GM18520 (cell line): ENCODE measurements around the gene SLC31A2.
"Not testable (repeated sequence)": the region's sequence is repeated elsewhere in the genome, so short reads cannot be mapped to it uniquely, and the experiment has no call there.

Experiments
- ATAC-seq: cut with Tn5 transposase; IDR thresholded peaks from one replicate; pipeline ENCODE4 v1.9.1; 2021; ENCODE audit not compliant: unreplicated experiment

The SLC31A2 gene

DNA sequence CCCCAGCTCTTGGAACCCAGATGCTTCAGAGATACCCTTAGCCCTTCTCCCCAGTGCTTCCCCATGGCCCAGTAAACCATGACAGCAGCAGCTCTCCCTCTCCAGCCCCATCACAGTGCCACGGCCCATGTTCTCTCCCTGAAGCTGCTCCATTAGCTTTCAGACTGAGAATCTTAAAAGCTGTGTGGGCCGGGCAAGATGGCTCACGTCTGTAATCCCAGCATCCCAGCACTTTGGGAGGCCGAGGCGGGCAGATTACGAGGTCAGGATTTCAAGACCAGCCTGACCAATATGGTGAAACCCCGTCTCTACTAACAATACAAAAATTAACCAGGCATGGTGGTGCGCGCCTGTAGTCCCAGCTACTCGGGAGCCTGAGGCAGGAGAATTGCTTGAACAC, 1.2 kb upstream of the SLC31A2 start:
- not testable (repeated sequence) for ATAC-seq

DNA sequence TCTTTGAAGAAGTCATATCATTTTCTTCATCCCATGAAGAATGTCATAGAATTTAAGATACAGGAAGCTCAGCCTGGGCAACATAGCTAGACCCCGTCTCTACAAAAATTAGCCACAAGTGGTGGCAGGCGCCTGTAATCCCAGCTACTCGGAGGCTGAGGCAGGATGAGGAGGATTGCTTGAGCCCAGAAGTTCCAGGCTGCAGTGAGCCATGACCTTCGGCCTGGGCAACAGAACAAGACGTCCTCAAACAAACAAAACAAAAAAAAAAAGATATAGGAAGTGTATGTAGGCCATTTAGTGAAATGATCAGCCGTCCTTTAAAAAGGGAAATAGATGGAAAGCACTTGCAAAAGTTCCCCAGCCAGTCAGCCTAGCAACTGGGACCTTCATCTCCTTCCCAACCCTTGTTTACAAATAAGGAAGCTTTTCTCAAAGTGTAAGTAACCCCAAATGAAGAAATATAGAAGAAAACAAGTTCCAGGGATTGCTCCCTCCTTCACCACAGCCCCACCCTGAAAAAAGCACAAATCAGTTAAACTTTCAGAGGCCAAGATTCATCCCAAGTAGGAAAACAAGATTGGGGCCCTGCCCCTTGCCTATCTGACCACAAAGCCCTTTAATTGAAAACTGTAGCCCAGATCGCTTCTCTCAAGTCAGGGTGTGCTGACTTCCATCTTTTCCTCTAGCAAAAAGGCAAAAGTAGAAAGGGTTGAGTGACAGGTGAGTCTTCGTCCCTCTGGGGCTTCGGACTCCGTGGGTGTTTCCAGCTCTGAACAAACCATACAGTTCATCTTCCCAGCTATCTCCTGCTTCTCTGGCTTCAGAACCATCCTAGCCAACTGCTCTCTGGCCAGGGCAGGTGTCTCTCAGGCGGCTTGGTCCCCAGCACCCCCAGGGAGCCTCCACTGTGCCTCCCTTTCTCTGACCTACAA, 1.2 kb downstream of the SLC31A2 start:
- no peak for ATAC-seq

DNA sequence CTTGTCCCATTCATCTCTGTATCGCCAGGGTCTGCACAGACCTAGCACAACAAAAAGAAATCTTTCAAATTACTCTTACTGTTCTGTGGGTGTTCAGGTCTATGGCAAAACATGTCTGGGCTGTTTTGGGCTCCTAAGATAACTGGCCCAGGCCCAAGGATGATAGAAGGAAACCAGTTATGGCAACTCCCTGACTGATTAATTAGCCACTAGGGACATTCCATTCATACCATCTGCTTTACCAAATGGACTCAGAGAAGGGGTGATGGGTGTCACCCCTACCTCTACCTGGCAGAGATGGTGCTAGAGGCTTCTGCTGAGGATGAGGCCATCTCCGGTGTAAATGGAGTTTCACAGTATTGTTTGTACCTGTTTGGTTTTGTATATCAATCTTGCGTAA, 1.9 kb downstream of the SLC31A2 start:
- ATAC-seq = no peak

DNA sequence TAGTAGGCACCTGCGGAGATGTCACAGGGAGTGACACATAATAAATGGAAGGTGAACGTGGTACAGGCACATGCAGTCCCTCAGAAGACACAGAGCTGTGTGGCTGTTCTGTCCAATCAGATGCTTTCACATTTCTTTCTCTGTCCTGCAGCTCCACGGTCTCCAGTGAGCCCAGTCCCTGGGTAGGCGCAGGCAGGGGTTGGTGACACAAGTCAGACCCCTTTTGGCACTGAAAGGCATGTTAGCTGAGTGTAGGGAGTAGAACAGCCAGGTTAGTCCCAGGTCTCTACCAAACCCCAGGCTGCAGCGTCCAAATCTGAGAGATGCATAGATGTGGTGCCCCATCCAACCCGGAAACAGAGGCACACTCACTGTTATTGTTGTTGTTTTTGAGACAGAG, 2.8 kb downstream of the SLC31A2 start:
- ATAC-seq = no peak

DNA sequence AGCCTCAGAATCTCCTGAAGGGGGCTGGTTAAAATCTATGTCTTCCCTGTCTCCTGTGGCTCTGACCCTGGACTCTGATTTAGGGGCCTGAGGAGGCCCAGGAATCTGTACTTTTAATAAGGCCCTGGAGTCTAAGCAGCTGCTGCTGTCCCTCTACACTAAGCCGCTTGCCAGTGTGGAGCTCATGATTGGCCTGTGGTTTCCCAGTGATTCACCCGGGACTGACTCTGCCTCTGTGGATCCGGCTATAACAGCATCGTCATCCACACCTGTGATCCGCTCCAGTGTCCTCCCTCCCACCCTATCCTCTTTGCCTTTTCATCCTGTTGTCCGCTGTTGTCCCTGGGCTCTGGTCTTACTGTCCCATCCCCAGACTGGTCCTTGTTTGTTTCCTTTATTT, 3.7 kb downstream of the SLC31A2 start:
- ATAC-seq = no peak

DNA sequence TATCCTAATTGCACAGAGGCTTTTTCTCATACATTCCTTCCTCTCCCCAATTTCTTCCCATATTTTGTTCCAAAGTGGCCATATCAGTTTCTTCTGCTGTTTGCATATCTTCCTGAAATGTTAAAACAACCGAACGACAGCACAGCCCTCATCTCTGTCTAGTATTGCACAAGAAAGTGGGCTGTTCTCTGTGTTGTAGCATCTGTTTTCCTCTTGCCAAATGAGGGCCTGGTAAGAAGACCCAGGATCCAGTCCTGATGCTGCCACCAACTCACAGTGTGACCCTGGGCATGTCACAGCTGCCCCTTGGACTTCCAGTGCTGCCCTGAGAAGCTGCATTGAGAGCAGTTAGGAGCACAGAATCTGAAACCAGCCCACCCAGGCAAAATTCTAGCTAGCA, 4.1 kb downstream of the SLC31A2 start:
- no peak for ATAC-seq

DNA sequence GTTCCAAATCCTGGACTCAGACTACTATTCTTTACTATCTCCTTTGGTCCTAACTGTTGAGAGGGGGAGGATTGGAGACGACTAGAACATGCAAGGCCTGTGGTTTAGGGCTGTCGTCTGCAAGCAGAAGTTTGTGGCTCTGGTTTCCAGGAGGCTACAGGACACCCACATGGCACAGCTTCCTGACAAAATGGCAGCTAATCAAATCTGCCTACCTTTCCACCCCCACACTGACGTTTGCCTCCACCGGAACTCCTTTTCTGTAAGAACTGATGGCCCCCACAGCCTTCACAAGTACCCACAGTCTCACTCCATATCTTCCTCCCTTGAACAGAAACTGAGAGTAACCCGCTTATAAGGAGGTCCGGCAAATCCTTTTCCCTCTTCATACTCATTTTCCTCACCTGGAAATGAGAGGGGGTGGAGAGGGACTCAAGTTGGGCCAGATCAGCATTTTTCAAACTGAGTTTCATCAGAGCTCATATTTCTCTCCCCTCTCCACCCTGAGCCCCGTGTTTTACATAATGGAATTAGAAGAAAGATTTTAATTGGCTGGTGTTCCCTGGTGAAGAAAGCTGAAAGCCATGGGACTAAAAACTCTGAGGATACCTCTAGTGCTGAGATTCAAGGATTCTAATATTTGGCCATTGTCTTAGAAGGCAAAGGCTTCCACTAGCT, 5.2 kb downstream of the SLC31A2 start:
- ATAC-seq = no peak

DNA sequence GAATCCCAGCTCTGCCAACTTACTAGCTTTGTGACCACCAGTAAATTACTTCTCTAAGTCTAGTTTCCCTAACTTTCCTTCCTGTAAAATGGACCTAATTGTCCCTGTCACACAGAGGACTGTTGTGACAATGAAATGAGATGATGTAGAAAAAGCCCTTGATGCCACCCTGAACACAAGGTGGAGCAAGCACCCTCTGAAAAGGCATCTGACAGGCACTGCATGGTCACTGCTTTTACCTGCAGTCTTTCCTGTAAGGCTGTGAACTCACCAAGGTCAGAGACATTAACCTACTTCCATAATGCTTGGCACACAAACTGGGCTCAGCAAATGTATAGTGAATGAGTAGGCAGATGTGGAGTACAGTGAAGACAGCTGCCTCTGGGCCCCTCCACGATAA, 6.1 kb downstream of the SLC31A2 start:
- ATAC-seq = no peak

DNA sequence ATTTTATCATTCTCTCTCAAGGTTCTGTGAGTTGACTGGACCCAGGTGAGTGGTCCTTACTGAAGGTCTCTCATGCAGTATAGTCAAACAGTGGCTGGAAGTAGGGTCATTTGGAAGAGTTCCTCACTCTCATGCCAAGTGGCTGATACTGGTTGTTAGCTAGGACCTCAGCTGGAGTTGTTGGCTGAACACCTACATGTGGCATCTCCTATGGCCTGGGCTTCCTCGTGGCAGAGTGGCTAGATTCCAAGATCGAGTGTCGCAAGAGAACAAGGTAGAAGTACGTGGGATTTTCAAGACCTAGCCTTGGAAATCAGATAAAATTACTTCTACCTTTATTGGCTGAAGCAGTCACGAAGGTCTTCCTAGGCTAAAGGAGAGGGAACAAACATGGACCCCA, 7.6 kb downstream of the SLC31A2 start:
- ATAC-seq = no peak

DNA sequence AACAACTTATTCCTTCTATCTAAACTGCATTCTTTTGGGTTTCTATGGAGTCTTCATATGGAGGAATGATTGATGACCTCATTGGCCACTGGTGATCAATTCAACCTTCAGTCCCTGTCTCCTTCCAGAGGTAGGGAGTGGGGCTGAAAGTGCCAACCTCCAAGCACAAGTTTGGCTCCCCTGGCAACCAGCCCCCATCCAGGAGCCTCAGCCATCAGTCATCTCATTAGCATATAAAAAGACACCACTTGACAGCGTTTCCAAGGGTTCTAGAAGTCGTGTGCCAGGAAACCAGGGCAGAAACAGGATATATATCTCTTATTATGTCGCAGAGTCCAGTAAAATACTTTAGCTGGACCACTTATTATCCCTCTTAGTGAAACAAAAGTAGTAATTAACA, 9.8 kb downstream of the SLC31A2 start:
- ATAC-seq = no peak

DNA sequence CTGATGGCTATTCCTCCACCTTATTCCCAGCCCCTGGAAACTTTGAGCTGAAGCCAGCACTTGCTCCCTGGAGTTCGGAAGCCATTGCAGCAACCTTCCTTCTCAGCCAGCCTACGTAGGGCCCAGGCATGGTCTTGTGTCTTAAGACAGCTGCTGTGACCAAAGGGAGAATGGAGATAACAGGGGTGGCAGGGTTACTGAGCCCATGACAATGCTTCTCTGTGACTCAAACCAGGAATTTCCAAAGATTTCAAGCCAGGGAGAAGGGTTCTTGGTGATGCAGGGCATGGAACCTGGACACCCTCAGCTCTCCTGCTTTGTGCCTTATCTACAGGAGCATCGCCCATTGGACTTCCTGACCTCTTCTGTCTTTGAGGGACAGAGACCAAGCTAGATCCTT, 12.2 kb downstream of the SLC31A2 start:
- no peak for ATAC-seq

DNA sequence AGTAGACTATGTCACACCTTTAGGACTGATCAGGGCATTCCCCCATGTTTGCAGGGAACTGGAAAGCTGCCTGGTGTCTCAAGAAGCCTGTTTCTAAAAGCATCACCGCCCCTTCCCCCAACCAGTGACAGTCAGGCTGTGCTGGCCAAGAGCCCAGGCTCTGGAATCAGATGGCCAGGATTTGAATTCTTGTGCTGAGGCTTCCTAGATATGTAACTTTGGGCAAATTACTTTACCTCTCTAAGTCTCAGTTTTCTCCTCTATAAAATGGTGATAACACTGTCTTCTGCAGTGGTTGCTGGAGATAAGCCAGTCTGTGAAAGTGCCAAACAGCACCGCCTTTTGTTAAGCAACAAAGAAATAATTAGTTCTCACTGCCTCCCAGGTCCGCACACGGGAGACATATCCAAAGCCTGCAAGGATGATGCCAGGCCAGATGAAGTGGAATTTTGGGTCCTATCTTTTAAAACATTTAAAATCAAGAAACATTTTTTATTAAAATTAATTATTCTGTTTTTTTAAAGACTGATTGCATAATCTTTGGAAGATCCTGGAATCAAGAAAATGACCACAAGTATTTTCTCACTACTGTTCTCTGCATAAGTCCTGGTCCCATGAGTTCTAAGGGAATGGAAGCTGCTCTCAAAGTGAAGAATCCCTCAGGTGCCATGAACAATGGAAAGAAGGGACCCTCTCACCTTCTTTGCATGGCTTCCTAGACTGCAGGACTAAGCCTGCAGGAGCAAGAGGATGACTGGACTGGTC, 13.9 kb downstream of the SLC31A2 start:
- no peak for ATAC-seq

DNA sequence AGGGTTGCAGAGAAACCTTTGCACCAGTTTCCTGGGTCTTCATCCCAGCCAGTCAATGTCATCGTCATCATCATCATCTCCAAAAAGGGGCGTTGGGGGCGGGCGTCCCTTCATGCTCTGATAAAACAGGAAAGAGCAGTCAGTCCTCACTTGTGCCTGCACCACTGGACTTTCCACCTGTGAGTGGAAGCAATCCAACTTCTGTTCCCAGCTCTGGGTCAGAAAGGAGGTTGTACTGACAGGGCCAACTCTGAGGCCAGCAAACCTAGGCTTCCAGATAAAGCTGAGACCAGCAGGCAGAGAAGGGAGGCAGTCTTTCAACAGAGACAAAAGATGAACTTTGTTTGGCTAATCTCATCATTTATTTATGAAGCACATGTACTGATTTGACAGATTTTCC, 15.2 kb downstream of the SLC31A2 start:
- ATAC-seq = no peak

DNA sequence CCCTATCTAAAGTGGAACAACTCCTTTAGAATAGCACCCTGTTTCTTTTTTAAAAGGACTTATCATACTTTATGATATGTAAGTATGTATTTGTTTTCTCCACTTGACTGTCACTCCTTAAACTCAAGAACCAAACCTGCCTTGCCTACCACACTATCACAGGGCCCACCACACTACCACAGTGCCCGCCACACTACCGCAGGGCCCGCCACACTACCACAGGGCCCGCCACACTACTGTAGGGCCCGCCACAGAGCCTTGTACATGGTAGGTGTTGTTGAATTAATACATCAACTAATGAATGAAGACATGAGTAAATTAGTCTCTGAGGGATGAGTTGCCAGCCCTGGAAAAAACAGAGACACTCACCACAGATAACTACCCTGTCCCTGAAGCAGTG, 18.0 kb downstream of the SLC31A2 start:
- ATAC-seq = no peak

DNA sequence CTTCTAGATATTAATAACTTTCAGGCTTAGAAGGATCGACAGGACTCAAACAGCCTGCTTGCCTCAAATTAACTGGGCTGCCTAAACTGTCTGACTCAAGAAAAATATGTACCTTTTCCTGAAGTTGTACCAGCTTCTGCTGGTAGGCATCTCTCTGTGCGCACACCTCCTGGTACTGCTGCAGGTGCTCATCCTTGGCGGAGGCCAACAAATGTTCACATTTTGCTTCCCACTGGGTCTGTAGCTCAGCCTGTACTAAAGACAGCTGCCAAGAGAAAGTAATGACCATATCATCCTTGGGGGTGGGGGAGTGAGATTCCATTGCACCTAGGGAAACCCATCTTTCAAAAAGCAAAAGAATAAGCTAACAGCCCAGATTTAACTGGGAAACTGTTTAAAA, 22.5 kb downstream of the SLC31A2 start:
- no peak for ATAC-seq

DNA sequence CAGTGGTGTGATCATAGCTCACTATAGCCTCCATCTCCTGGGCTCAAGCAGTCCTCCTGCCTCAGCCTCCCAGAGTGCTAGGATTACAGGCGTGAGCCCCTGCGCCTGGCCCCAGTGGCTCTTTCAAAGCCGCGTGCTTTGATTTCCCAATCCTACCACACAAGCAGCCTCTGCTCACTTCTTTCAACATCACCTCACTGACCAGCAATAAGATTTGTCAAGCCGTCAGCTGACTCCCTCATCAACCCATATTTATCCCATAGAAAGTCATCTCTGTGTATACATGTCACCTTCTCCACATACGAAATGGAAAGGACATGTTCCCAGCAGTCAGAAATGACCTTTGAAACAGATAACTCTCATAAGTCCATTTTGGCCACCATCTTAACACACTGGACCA, 26.0 kb downstream of the SLC31A2 start:
- no peak for ATAC-seq

DNA sequence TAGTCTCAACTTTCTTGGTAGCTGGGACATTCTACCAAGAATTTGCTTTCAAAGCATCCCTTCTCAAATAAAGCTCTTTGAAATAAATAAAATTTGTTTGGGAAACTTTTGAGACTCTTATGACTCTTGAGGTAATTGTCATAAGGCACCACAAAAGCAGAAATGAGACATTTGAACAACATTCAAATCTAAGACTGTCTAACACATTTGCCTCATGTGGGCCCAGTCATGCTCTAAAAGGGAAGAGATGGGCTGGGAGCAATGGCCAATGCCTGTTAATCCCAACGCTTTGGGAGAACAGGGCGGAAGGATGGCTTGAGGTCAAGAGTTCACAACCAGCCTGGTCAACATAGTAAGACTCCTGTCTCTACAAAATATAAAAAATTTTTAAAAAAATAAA, 26.4 kb downstream of the SLC31A2 start:
- no peak for ATAC-seq

DNA sequence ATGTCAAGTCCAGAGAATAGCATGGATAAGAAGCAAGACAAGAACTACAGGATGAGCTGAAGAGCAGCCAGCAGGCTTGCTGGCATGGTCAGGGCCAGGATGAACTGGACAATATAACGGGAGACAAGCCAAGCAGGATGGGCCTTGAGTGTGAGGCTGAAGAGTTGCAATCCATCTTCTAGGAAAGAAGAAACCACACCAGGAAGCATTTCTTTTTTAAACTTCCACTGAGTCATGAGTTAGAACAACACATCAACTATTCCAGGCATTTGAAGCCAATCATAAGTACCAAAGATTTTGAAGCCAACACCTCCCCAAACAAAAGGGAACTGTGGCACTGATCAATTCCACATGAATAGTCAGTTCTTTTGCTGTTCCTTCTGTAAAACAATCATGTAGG, 27.3 kb downstream of the SLC31A2 start:
- no peak for ATAC-seq

DNA sequence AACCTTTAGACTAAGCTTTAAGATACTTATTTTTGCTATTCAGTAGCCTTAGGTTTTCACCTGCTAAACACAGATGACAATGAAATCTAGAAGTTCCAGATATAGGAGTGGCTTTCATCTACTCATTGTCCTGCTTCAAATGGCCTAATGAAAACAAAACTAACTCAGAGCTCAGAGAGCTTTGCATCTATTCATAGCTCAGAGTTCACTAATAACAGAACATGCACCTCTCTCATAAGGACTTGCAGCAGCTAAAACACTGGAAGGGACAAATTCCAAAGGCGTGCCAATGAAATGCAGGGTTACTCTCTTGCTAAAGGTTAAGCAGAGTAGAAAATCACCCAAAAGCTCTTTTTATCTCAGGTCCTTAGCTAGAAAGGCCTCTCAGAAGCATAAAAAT, 29.0 kb downstream of the SLC31A2 start:
- ATAC-seq = no peak

DNA sequence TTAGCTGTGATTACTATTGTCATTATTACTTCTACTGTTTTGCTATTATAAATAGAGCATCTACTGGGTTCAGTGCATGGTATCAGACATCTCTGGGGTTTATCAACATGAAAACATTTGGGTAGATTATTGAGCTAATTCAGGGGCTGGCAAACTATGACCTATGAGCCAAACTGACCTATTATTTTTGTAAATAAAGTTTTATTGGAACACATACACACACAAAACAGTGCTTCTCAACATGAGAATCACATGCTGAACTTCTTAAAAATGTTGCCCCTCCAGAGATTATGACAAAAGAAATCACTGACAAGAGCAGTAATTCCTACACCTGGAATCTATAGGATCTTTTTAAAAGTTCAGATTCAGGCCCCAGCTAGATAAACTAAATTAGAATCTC, 30.4 kb downstream of the SLC31A2 start:
- ATAC-seq = no peak

DNA sequence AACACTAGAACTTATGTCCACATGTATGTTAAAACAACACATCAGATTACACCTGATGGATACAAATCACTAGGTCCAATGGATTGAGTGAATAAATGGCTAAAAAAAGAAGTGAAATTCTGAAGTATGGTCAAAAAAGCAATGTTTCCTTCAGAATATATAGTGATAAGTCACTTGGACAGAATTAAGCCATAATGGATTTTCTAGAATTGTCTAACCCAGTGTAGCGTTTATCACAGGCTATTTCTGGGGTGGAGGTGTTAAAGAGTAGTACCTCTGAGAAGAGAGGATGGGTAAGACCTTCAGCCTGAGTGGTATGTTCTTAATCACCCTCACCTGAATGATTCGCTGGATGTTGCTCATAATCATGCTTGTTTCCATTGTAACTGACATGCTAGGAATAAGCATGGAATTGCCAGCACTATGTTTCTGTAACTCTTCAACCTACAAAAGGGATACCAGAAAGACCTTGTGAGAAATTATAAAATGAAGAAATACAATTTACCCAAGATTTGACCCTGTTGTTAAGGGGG, 33.2 kb downstream of the SLC31A2 start:
- no peak for ATAC-seq

DNA sequence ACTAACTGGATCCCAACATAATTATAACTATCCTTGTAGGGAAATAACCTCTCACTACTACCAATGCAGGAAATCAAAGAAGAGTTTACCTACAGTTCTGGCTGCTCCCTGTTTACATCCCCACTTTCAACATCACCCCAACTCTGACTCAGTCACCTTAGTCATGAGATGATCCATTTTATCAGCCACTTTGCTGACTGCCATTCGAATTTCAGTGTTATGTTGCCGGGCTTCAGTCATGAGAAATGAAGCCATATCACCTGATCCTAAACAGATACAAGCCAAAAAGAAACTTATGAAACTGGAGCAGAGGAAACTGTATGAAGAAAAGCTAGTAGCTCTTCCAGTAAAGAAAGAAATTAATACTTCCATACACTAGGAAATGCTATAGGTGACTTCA, 33.7 kb downstream of the SLC31A2 start:
- no peak for ATAC-seq
